NAMALWA (cell line): ENCODE results near the gene VPS52.
"Not testable (repeated sequence)": the region's sequence is repeated elsewhere in the genome, so short reads cannot be mapped to it uniquely, and the experiment has no call there.

Experiments
- DNase-seq: peaks from one replicate; pipeline ENCODE4 v3.0.0-alpha.2; 2015; ENCODE audit warnings: low spot score

VPS52 gene

DNA sequence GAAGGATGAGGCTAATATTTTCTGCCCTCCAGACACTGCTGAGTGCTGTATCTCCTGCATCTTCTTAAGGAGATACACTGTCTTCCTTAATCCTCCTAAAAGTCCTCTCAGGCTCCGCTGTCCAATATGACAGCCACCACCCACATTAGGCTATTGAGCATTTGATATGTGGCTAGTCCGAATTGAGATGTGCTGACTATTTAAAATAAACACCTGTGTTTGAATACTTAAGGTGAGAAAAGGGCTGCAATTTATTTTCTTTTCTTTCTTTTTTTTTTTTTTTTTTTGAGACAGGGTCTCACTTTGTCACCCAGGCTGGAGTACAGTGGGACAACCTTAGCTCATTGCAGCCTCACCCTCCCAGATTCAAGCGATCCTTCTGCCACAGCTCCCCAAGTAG is 30.2 kb upstream of the VPS52 start:
- DNase-seq = no peak

DNA sequence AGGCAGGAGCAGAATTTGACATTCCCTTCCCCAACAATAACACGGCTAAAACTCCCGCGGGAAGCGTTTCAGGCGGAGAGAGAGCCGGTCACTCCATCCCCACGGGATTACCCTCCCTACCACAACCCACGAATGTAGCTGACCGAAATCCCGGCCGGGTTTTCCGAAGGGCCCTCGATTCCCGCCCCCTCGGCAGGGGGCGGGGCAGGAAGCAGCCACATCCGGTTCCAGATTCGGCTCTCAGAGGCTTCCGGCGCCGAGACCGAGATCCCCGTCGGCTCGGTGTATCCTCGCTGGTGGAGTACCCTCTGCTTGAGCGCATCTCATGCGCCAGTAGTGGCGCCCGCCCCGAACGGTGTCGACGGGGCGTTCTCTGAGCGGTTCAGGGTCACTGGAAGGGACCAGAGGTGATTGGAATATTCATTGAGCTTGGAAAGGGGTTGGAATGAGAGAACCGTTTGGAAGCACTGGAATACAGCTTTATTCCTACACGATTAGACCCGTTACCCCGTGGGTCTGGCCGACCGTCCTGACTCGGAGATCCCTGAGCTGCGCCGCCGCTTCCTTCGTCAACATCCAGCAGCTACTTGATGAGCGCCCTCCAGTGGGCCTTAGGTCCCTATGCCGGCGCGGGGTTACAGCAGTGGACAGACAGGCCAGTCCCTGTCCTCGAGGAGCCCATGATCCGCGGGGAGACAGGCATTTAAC is 27.7 kb upstream of the VPS52 start:
- DNase-seq = peak; percentile 96

DNA sequence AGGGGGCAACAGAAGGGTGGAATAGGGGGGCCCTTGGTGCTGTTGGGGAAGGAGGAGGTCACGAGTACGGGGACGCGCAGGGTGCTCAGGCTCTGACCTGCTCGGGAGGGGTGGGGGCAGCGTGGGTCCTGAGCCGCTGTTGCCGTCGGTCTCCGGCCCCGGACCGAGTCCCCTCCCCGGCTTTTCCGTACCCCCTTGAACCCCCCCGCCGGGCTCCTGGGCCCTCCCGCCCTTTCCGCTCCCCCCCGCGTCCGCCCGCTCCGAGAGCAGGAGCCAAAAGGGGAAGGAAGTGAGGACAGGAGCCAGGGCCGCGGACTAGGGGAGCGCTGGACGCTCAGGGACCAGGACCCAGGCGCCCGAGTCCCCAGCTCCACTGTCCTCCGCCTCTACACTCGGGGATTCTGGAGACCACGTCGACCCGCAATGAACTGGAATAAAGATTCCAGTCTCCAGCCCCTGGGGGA is 27.1 kb upstream of the VPS52 start, which contains the start of gene RGL2:
Gene RGL2 (minus strand): TSS at position 170 of the 464 bp plus-strand sequence. CDS start 332 bp downstream, outside the sequence.
- DNase-seq = no peak

DNA sequence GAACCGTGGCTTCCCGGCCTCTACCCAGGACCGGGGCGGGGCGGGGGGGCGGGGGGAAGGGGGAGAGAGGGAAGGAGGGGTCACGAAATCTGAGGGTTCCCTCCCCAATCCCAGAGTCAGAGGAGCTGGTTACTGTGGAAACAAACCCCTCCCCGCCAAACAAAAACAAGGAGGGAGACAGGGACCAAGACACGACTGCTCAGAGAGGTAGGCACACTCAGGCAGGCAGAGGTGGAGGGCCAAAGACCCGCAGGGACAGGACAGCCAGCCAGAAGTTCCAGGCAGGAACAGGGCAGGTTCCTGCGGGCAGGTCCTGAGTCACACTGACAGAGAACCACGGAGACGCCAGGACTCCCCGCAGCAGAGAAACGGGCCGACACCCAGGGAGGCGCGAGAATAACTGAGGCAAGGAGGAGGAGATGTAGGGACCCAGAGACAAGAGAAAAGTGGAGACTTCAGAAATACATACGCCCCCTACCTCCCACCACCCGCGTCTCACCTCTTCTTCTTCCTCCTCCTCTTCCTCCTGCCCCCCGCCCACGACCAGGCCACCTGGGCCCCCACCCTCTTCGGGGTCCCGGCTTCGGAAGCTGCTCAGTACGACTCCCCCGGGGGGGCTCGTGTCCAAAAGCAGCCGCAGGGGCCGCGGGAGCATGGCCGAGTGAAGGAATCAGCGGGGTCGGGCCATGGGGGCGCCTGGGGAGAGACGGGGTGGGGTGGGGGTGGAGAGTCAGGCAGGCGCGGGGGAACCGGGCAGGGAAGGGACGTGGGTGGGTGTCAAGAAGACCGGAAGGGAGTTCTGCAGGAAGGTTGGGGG is 26.5 kb upstream of the VPS52 start:
- DNase-seq = peak; percentile 87

DNA sequence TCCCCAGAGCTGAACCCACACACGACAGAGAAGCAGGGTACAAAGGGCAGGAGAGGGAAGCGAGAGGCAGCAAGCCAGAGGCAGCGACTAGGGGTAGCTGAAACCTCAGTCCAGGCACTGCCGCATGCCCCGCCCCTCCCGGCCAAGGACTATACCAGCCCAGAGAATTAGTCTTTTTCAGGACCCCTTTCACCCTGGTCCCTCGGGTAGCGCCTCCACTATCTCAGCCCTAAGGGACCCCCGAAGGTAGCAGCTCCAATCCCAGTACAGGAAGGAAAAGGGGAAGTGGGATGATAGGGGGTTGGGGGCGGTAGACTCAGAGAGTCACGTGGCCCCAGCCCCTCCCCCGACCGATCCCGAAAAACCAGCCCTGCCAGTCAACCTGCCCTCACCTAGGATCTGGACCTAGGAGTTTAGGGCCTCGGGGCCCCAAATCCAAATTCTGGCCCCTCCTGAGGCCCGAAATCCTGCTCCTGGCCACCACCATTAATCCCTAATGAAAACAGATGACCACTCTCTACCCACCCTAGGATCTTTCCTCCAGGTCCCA is 25.8 kb upstream of the VPS52 start:
- DNase-seq = peak; percentile 48

DNA sequence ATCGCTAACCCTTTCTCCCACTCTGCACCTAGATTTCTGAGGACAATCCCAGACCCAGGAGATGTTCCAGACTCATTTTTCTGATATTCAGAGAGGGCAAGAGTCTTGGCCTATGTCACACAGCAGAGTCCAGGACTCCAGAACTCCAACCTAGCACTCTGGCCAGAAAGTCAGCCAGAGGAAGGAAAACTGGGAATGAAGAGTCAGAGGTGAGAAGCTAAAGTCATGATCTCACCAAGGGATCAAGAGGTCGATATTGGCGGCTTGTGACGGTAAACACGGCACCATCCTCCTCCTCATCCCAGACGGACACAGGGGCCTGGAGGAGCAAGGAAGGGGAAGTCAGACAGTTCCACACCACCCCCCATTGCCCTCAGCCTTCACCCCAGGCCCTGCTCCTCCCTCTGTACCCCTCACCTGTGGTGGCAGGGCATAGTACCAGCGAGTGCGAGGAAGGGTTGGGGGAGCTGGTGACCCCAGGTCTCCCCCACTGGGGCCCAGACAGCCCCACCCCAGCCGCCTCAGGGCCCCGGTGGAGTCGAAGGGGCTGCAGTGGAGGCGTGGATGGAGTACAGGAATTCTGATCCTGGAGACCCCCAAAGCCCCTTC is 25.2 kb upstream of the VPS52 start:
- no peak for DNase-seq

DNA sequence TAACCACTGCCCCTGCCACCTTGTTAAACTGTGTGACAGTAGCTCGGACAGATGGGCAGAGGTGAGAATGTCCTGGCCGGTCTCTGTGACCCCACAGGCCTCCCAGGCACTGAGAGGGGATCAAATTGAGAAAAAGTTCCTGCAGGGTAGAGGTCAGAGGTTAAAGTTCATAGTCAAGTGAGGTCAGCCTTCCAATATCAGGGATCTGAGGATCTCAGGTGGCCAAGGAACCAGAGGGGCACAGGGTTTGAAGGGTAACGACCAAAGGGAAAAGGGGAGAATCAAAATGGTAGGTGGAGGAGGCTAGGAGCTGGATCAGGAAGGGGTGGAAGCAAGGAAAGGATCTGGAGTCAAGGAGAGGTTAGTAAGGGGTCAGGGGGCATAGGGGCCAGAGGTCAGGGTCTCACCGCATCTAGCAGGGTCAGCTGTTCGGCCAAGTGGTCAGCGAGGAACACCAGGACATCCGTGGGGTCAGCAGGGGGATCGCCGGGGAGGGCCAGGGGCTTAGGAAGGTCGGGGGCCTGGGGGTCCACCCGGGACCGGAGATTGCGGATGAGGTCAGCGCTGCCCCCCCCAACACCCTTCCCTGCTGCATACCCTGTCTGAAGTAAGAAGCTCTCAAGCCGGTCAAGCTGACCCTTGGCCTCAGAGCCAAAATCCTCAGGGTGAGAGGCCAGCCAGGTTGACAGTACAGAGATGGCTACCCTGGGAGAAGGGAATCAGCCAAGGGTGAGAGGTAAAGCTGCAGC is 24.1 kb upstream of the VPS52 start:
- DNase-seq = no peak

DNA sequence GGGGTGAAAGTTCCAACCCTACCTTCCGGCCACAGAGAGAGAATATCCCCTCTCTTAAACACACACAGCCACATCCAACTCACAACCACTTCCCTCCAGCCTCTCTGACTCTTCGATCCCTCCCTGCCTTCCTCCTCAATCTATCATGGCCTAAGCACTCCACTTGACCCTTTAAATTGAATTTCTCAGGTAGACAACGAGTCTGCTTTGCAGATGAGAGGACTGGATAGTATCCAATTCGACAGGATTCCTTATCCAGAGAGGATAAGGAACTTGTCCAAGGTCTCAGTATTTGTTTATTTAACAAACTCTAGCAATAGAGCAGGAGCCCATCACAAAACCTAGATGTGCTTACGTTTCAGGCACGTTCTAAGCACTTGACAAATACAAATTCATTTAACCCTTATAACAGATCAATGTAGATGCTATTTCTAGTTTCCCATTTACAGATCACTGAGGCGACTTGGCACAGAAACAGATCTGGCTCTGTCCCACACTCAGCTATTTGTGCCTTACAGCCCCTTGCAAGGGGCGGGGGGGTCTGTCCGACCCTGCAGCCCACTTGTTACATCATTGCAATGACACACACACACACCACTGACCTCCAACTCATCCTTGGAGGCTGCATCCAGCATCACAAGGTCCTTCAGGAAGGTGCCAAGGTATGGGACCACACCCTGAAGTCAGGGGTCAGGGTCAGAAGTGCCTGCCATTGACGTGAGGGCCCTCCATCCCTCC is 22.6 kb upstream of the VPS52 start:
- no peak for DNase-seq

DNA sequence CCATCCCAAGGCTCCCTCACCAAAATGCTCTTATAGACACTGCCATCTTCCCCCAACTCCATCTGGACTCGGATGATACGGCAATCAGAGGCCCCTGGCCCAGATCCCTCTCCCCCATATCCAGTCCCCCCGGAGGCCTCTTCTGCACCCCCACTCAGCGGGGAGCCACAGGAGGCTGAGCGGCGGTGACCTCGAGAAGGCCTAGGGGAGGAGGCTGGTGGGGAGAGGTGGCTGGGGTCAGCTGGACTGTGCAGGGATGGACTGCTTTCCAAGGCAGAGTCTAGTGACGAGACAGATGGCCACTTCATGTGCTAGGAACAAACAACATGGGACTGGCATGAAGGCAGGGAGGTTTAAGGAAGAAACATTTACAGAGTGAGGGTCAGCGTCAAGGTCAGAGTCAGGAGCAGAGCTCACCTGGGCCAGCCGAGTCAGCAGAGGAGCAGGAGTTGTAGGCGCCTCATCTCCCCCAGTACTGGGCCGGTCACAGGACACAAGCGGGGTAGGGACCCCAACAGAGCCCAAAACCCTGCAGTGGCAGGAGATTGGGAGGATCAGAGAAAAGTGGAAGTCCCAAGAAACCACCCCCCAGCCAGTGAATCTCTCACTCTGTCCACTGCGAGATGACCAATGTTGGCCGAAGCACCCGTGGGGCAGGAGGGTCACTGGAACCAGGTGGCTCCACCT is 21.5 kb upstream of the VPS52 start:
- no peak for DNase-seq

DNA sequence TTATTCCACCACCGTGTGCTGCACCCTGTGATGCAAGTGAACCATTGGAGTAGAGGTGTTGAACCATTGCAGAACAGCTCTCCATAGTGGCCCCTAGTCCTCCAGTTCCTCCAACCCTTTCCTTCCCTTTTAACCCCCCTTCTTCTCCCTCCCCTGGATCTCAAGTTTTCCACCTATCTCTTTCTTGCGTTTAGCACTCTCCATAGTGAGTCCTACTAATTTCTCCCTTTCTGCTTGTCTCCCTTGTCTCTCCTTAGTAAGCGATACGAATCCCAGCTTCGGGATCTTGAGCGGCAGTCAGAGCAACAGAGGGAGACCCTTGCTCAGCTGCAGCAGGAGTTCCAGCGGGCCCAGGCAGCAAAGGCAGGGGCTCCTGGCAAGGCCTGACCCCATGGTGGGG is 18.8 kb upstream of the VPS52 start:
- no peak for DNase-seq

DNA sequence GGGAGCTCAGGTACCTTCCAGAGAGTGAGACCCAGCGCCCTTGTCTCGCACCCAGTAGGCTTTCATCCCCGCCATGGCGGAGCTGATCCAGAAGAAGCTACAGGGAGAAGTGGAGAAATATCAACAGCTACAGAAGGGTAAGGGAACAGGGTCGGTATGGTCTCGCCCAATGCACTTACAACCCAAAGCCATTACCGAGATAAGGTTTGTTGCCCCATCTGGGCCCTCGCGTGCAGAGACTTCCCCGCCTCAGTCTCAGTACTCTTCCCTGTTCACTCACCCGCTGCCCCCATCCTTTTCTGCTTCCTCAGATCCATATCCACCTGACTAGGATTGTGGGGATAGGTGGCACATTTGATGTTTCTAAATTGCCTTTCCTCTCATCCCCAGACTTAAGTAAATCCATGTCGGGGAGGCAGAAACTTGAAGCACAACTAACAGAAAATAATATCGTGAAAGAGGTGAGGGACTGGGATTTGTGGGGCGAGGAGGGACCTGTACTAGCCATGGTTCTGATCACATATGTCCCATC is 18.2 kb upstream of the VPS52 start:
- no peak for DNase-seq

DNA sequence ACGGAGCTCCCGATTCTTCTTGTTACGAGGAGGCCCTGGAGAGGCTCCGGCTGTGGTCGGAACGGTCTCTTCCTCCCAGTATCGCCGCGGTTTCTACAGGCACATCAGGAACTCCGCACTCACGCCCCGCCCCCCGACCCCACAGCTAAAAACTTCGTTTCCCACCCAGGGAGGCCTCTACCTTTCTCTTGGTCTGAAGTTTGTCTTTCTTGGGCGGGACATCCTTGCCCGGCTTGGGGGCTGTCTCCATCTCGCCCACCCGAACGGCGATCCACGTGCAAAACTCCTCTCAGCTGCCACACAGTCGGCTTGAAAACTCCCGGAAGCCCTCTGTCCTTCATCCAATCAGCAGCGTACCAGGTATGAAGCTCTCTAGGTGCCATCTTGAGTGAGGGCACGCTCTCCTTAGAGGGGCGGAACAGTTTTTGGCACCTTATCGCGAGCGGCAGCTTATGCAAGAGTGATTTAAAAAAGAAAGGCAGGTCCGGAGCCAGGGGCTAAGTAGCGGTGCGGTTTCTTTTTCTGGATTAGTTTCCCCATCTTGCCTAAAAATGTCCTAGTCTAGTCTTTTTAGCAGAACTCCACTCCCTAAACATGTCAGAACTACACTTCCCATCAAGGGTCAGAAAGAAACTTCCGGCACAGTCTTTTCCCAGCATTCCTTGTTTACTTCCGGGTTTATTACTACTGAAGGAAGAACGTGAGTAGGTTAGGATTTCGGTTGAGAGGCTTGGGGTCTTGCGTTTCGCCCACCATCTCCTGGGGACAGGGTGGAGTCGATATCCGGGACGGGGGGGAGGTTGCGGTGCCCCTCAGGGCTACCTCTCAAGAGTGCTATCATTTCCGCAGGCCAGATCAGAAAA is 17.5 kb upstream of the VPS52 start, which contains the start of the genes PFDN6 and WDR46:
Gene PFDN6 (plus strand): TSS at position 681 of the 863 bp plus-strand sequence. CDS start 256 bp downstream, outside the sequence.
Gene WDR46 (minus strand): TSS at position 319 of the 863 bp plus-strand sequence. CDS start 69 bp downstream, at position 250.
- DNase-seq = peak; percentile 96

DNA sequence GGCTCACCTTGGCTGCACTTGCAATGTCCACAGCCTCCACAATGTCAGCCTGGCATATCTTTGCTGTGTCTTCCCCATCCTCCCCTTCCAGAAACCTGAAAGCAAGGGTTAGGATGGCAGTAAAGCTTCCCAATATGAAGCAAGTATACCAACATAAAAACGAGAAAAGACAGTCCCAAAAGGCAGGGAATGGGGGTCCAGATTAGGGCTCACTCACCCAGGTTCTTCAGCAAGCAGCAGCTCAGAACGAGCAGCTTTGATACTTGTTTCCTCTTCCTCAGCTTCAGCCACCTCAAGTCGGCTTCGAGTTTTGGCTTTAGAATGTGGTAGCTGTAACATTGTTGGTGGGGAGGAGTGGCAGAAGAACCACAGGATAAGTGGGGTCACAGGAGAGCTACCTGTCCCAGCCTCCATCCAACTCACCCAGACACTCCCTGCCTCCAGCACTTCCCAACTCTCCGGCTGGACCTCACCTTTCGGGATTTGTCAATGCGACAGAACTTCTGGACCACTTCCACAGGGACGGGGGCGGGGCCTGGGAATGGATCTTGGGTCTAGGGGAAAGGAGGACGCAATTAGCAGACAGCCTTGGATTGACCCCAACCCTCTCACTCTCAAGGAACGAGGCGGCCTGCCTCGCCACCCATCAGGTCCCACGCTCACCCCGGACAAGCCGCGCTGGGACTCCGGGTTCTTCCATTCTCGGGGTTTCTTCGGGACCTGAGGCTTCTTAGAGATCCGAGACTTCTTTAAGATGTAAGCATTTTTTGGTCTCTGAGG is 16.7 kb upstream of the VPS52 start:
- no peak for DNase-seq

DNA sequence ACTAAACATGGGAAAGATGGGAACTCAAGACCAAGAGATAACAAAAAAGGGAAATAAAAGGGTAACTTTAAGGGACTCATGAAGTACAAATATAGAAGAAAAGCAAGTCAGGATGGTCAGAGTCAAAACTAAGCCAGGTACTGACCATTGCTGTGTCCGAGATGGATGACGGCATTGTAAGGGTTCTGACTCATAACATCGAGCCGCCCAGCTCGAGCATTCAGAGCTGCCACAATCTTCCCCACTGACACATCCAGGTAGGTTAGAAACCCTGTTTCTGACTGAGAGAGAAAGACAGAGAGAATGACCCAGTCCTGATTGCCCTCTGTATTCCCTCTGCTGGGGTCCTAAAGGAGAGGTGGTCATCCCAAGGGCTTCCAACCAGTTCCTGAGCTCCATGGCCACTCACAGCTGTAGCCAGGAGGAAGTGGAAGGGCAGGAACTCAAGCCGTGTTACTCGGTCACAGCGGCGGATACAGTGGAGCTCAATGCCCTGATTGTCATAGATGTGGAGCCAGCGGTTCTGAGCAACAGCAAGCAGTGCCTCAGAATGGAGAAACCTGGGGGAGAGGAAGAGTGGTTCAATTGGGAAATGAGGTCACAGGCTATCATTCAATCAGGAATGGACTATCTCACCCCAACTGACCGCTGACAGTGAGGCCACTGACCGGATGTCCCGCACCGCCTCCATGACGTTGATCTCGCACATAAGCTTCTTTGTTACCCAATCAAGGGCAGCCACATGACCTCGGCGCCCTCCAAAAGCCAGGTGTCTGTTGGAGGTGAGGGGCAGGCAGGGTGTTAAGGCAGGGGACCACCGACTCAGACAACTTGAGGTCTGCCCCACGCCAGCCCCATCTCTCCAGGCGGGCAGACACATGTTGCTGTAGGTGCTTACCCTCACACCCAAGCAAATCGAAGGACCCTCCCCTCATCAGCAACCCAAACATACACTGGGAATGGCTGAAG is 15.6 kb upstream of the VPS52 start:
- DNase-seq = no peak

DNA sequence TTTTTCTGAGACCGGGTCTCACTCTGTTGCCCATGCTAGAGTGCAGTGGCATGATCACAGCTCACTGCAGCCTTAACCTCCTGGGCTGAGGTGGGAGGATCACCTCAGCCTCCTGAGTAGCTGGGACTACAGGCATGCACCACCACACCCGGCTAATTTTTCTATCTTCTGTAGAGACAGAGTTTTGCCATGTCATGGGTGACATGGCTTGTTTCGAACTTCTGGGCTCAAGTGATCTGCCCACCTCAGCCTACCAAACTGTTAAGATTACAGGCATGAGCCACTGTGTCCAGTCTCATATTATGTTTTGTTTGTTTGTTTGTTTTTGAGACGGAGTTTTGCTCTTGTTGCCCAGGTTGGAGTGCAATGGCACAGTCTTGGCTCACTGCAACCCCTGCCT is 13.5 kb upstream of the VPS52 start:
- not testable (repeated sequence) for DNase-seq

DNA sequence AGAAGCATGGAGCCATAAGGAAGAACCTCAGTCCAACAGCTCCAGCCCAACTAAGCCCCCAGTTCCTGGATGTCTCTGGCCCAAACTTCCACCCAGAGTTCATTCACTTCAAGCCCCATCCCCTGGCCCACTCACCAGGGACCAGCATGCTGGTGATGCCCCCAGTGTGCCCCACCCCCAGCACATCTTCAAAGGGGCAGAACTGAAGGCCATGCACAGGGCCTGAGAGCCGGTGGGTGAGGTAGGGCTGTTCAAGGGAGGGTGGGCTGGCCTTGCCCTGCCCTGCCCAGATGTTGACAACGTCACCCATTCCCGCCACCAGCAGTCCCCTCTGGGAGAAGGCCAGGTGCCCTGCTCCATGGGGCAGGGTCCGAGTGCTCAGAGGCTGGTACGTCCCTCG is 8.9 kb upstream of the VPS52 start:
- DNase-seq = no peak

DNA sequence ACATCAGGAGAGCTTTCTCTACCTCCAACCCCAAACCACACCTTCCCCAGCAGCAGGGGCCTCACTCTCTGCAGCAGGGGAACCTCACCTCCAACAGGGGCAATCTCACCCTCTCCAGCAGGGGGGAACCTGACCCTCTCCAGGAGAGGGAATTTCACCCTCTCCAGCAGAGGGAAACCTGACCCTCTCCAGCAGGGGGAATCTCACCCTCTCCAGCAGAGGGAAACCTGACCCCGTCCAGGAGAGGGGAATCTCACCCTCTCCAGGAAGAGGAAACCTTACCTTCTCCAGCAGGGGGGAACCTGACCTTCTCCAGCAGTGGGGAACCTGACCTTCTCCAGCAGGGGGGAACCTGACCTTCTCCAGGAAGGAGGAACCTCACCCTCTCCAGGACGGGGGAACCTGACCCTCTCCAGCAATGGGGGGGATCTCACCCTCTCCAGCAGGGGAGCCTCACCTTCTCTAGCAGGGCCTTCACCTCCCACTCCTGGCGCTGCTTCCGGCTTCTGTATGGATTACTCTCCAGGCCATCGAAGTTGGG is 8.4 kb upstream of the VPS52 start:
- peak; percentile 71 for DNase-seq
